HEK293 (cell line): ENCODE measurements around the gene AADACL3.

ENCODE experiments used
- CTCF ChIA-PET: fragments of 350-600 bp; formaldehyde crosslinking; extraction: SDS; loops from one replicate; lab custom pipeline; 2021; ENCODE audit warnings: antibody characterized with exemption; lab: Yijun Ruan, JAX
- POLR2A ChIA-PET: fragments of 300-600 bp; formaldehyde crosslinking; extraction: SDS; loops from one replicate; lab custom pipeline; 2020; ENCODE audit warnings: antibody characterized with exemption, inconsistent platforms; lab: Yijun Ruan, JAX
- H3K27ac ChIP-seq: fragments of 200-500 bp; sonication (Bioruptor generic); 2 replicates; pipeline ENCODE4 v1.5.1; 2014; ENCODE audit warnings: low read depth, low read length, control low read depth, inconsistent platforms; ENCODE audit errors: extremely low read depth
- H3K36me3 ChIP-seq, 2 experiments: fragments of 200-500 bp in 1 of 2; sonication (Bioruptor generic) in 1 of 2; 1 replicate in 1 of 2; 2 replicates in 1 of 2; pipeline ENCODE4 v1.5.1; 2014 to 2017; ENCODE audit warnings: inconsistent platforms in 2 of 2, low read length in 2 of 2; ENCODE audit not compliant: control insufficient read depth in 2 of 2, insufficient read depth in 1 of 2
- H3K4me1 ChIP-seq: fragments of 200-500 bp; sonication (Bioruptor generic); 2 replicates; pipeline ENCODE4 v1.5.1; 2014; ENCODE audit warnings: mild to moderate bottlenecking, low read length, inconsistent platforms; ENCODE audit not compliant: control insufficient read depth, insufficient read depth
- H3K4me3 ChIP-seq: 2 replicates; pipeline ENCODE4 v1.5.1; 2011; ENCODE audit warnings: low read depth, mild to moderate bottlenecking, control low read depth, low read length, moderate library complexity
- H3K9me3 ChIP-seq: fragments of 200-500 bp; sonication (Bioruptor generic); 2 replicates; pipeline ENCODE4 v1.5.1; 2014; ENCODE audit warnings: low read depth, low read length, inconsistent platforms; ENCODE audit not compliant: control insufficient read depth, insufficient read depth
- GLIS2 ChIP-seq: fragments of 450-650 bp; formaldehyde crosslinking; IDR thresholded peaks from 2 replicates; pipeline ENCODE4 v1.5.1; 2016; ENCODE audit warnings: missing biosample characterization, missing genetic modification characterization
- SALL2 ChIP-seq: fragments of 450-650 bp; formaldehyde crosslinking; IDR thresholded peaks from 2 replicates; pipeline ENCODE4 v1.5.0; 2017; ENCODE audit warnings: missing biosample characterization, mild to moderate bottlenecking, missing genetic modification characterization, borderline replicate concordance
- SETDB1 ChIP-seq: IDR thresholded peaks from one replicate; pipeline ENCODE4 v1.6.1; 2017; ENCODE audit warnings: mild to moderate bottlenecking, low read length, moderate library complexity, mixed read lengths; ENCODE audit not compliant: insufficient read length
- SP7 ChIP-seq: fragments of 450-650 bp; formaldehyde crosslinking; IDR thresholded peaks from 2 replicates; pipeline ENCODE4 v1.5.1; 2016; ENCODE audit warnings: missing biosample characterization, missing genetic modification characterization
- TRIM28 ChIP-seq: IDR thresholded peaks from 2 replicates; pipeline ENCODE4 v1.6.1; 2011; ENCODE audit warnings: low read length, control low read depth, borderline replicate concordance
- WT1 ChIP-seq: fragments of 450-650 bp; formaldehyde crosslinking; IDR thresholded peaks from 2 replicates; pipeline ENCODE4 v1.5.1; 2016; ENCODE audit warnings: missing biosample characterization, missing genetic modification characterization
- ZBTB20 ChIP-seq: fragments of 450-650 bp; formaldehyde crosslinking; IDR thresholded peaks from 2 replicates; pipeline ENCODE4 v1.5.1; 2016; ENCODE audit warnings: missing biosample characterization, missing genetic modification characterization
- ZNF155 ChIP-seq: fragments of 450-650 bp; formaldehyde crosslinking; IDR thresholded peaks from 2 replicates; pipeline ENCODE4 v1.5.1; 2016; ENCODE audit warnings: missing biosample characterization, missing genetic modification characterization
- ZNF266 ChIP-seq: fragments of 450-650 bp; formaldehyde crosslinking; IDR thresholded peaks from 2 replicates; pipeline ENCODE4 v1.5.1; 2016; ENCODE audit warnings: missing biosample characterization, missing genetic modification characterization, low read depth
- ZNF311 ChIP-seq: fragments of 450-650 bp; formaldehyde crosslinking; IDR thresholded peaks from 2 replicates; pipeline ENCODE4 v1.5.1; 2017; ENCODE audit warnings: missing biosample characterization, missing genetic modification characterization, borderline replicate concordance
- ZNF521 ChIP-seq: fragments of 450-650 bp; formaldehyde crosslinking; IDR thresholded peaks from 2 replicates; pipeline ENCODE4 v1.5.1; 2017; ENCODE audit warnings: missing biosample characterization, mild to moderate bottlenecking, missing genetic modification characterization
- ZNF610 ChIP-seq: fragments of 450-650 bp; formaldehyde crosslinking; IDR thresholded peaks from 2 replicates; pipeline ENCODE4 v1.5.1; 2016; ENCODE audit warnings: missing biosample characterization, missing genetic modification characterization, borderline replicate concordance
- ZNF830 ChIP-seq: fragments of 450-650 bp; IDR thresholded peaks from 2 replicates; pipeline ENCODE4 v1.5.0; 2018; ENCODE audit warnings: missing biosample characterization, missing genetic modification characterization, low read depth, mild to moderate bottlenecking, moderate library complexity
- ZSCAN30 ChIP-seq: fragments of 450-650 bp; IDR thresholded peaks from 2 replicates; pipeline ENCODE4 v1.5.1; 2018; ENCODE audit warnings: missing biosample characterization, mild to moderate bottlenecking, missing genetic modification characterization, moderate library complexity
- TF ChIP-seq, protein P1 (sequence below): fragments of 450-650 bp; formaldehyde crosslinking; IDR thresholded peaks from 2 replicates; pipeline ENCODE4 v1.5.1; 2016; ENCODE audit warnings: missing biosample characterization, missing genetic modification characterization
- TF ChIP-seq, protein P2 (sequence below): fragments of 450-650 bp; formaldehyde crosslinking; IDR thresholded peaks from 2 replicates; pipeline ENCODE4 v1.5.0; 2017; ENCODE audit warnings: missing biosample characterization, missing genetic modification characterization, borderline replicate concordance
- TF ChIP-seq, protein P3 (sequence below): fragments of 450-650 bp; formaldehyde crosslinking; IDR thresholded peaks from 2 replicates; pipeline ENCODE4 v1.5.1; 2016; ENCODE audit warnings: missing biosample characterization, missing genetic modification characterization, low read depth
- TF ChIP-seq, protein P4 (sequence below): fragments of 450-650 bp; formaldehyde crosslinking; IDR thresholded peaks from 2 replicates; pipeline ENCODE4 v1.5.1; 2016; ENCODE audit warnings: missing biosample characterization, missing genetic modification characterization
- TF ChIP-seq, protein P5 (sequence below): fragments of 450-650 bp; formaldehyde crosslinking; IDR thresholded peaks from 2 replicates; pipeline ENCODE4 v1.5.1; 2017; ENCODE audit warnings: missing biosample characterization, mild to moderate bottlenecking, missing genetic modification characterization, moderate library complexity

Gene AADACL3

DNA sequence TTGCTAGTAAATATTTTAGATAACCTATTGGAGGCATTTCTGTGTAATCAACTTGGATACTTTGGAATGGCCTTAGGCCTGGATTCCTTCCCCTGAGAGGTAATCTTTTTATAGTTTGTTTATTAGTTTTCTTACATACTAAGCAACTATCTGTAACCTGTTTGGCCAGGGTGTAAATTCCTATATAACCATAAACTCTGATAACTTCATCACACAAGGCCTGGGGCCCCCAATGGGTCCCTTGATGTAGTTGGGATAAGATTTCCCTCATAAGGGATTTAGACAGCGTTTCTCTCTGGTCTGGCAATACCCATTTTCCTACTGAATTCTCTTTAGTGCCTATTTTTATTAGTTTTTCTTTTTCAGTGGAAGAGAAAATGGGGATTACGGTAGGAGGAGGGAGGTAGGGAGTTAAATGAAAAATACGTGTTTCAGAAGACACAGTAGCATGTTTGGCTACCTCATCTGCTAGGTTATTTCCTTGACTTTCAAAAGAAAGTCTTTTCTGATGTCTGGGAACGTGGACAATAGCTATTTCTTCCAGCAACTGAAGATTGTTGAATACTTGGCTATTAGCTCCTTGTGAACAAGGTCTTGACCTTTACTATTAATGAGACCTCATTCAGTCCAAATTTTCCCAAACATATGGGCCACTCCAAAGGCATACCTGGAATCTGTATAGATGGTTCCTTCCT is 7.4 kb upstream of the AADACL3 start:
- Histone ChIP-seq H3K4me1 (no peaks in the 10 kb centered on the region), H3K27ac (no peak overlapping the region), H3K36me3 (no peaks in the 10 kb centered on the region), H3K4me3 (no peak overlapping the region), H3K9me3 (no peaks in the 10 kb centered on the region)
- ChIA-PET POLR2A (no interaction called here), CTCF (no interaction called here)
- TF ChIP-seq, protein P1, sequence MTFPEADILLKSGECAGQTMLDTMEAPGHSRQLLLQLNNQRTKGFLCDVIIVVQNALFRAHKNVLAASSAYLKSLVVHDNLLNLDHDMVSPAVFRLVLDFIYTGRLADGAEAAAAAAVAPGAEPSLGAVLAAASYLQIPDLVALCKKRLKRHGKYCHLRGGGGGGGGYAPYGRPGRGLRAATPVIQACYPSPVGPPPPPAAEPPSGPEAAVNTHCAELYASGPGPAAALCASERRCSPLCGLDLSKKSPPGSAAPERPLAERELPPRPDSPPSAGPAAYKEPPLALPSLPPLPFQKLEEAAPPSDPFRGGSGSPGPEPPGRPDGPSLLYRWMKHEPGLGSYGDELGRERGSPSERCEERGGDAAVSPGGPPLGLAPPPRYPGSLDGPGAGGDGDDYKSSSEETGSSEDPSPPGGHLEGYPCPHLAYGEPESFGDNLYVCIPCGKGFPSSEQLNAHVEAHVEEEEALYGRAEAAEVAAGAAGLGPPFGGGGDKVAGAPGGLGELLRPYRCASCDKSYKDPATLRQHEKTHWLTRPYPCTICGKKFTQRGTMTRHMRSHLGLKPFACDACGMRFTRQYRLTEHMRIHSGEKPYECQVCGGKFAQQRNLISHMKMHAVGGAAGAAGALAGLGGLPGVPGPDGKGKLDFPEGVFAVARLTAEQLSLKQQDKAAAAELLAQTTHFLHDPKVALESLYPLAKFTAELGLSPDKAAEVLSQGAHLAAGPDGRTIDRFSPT (tag by site-specific recombination), result no peak
- TF ChIP-seq, protein P2, sequence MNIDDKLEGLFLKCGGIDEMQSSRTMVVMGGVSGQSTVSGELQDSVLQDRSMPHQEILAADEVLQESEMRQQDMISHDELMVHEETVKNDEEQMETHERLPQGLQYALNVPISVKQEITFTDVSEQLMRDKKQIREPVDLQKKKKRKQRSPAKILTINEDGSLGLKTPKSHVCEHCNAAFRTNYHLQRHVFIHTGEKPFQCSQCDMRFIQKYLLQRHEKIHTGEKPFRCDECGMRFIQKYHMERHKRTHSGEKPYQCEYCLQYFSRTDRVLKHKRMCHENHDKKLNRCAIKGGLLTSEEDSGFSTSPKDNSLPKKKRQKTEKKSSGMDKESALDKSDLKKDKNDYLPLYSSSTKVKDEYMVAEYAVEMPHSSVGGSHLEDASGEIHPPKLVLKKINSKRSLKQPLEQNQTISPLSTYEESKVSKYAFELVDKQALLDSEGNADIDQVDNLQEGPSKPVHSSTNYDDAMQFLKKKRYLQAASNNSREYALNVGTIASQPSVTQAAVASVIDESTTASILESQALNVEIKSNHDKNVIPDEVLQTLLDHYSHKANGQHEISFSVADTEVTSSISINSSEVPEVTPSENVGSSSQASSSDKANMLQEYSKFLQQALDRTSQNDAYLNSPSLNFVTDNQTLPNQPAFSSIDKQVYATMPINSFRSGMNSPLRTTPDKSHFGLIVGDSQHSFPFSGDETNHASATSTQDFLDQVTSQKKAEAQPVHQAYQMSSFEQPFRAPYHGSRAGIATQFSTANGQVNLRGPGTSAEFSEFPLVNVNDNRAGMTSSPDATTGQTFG (tag by site-specific recombination), result no peak
- no peak for TF ChIP-seq ZBTB20 (tag by site-specific recombination)
- no peak for TF ChIP-seq WT1
- no peak for TF ChIP-seq ZNF610 (tag by site-specific recombination)
- no peak for TF ChIP-seq ZNF311 (tag by site-specific recombination)
- TF ChIP-seq SP7 (tag by site-specific recombination), result no peak
- no peak for TF ChIP-seq ZNF155 (tag by site-specific recombination)
- no peak for TF ChIP-seq ZNF521 (tag by site-specific recombination)
- TF ChIP-seq GLIS2, result no peak
- no peak for TF ChIP-seq TRIM28

DNA sequence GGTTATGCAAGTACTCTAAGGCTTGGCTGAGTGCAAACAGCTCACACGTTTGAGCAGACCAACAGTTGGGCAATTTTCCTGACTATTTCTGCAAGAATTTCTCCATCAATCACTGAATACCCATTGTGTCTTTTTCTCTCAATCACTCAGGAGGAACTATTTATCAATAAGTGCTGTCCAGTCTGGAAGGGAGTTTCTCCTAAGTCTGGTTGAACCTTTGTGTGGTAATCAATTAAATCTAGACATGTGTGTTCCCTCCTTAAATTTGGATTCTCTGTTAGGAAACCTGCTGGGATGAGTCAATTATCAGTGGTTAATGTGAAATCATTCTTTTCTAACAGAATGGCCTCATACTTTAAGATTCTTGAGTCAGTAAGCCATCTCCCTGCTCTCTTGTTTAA is 6.8 kb upstream of the AADACL3 start:
- Histone ChIP-seq H3K4me3 (no peak overlapping the region), H3K9me3 (no peaks in the 10 kb centered on the region), H3K27ac (no peak overlapping the region), H3K4me1 (no peaks in the 10 kb centered on the region), H3K36me3 (no peaks in the 10 kb centered on the region)
- ChIA-PET POLR2A (no interaction called here), CTCF (no interaction called here)
- TF ChIP-seq SETDB1, result no peak
- no peak for TF ChIP-seq ZSCAN30 (tag by site-specific recombination)
- TF ChIP-seq SALL2 (tag by site-specific recombination), result no peak

DNA sequence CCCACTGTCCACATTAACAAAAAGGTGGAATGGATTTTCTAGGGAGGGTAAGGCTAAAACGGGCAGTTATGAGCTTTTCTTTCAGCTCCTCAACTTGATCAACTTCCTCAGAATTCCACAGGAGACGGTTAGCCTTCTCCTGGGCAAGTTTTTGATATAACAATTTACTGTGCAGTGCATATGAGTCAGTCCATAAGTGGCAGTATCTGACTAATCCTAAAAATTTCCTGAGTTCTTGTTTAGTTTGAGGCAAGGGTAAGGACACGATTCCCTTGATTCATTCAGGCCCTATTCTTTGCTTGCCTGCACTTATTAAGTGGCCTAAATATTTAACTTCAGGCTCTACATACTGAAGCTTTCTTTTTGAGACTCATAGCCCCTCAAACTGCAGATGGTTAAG is 6.2 kb upstream of the AADACL3 start:
- Histone ChIP-seq H3K4me1 (no peaks in the 10 kb centered on the region), H3K27ac (no peak overlapping the region), H3K36me3 (no peaks in the 10 kb centered on the region)
- ChIA-PET POLR2A (no interaction called here), CTCF (no interaction called here)
- TF ChIP-seq ZNF266, result no peak
- TF ChIP-seq, protein P3, sequence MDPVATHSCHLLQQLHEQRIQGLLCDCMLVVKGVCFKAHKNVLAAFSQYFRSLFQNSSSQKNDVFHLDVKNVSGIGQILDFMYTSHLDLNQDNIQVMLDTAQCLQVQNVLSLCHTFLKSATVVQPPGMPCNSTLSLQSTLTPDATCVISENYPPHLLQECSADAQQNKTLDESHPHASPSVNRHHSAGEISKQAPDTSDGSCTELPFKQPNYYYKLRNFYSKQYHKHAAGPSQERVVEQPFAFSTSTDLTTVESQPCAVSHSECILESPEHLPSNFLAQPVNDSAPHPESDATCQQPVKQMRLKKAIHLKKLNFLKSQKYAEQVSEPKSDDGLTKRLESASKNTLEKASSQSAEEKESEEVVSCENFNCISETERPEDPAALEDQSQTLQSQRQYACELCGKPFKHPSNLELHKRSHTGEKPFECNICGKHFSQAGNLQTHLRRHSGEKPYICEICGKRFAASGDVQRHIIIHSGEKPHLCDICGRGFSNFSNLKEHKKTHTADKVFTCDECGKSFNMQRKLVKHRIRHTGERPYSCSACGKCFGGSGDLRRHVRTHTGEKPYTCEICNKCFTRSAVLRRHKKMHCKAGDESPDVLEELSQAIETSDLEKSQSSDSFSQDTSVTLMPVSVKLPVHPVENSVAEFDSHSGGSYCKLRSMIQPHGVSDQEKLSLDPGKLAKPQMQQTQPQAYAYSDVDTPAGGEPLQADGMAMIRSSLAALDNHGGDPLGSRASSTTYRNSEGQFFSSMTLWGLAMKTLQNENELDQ (tag by site-specific recombination), result no peak
- TF ChIP-seq ZNF830 (tag by site-specific recombination), result no peak
- TF ChIP-seq ZNF311 (tag by site-specific recombination), result no peak
- TF ChIP-seq, protein P4, sequence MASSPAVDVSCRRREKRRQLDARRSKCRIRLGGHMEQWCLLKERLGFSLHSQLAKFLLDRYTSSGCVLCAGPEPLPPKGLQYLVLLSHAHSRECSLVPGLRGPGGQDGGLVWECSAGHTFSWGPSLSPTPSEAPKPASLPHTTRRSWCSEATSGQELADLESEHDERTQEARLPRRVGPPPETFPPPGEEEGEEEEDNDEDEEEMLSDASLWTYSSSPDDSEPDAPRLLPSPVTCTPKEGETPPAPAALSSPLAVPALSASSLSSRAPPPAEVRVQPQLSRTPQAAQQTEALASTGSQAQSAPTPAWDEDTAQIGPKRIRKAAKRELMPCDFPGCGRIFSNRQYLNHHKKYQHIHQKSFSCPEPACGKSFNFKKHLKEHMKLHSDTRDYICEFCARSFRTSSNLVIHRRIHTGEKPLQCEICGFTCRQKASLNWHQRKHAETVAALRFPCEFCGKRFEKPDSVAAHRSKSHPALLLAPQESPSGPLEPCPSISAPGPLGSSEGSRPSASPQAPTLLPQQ, result no peak
- TF ChIP-seq, protein P5, sequence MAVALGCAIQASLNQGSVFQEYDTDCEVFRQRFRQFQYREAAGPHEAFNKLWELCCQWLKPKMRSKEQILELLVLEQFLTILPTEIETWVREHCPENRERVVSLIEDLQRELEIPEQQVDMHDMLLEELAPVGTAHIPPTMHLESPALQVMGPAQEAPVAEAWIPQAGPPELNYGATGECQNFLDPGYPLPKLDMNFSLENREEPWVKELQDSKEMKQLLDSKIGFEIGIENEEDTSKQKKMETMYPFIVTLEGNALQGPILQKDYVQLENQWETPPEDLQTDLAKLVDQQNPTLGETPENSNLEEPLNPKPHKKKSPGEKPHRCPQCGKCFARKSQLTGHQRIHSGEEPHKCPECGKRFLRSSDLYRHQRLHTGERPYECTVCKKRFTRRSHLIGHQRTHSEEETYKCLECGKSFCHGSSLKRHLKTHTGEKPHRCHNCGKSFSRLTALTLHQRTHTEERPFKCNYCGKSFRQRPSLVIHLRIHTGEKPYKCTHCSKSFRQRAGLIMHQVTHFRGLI, result no peak
- TF ChIP-seq, all 188 proteins: peak for 0
- Histone ChIP-seq H3K4me3 (no peak overlapping the region), H3K9me3 (no peaks in the 10 kb centered on the region)
